Suprapubic skin (tissue), 3 donors: ENCODE data around the gene SBNO2.

ENCODE experiments used
- POLR2AphosphoS5 ChIP-seq, 3 donors: sonication (generic); formaldehyde crosslinking; IDR thresholded peaks; one replicate each; pipeline ENCODE4 v1.6.1; 2017; ENCODE audit warnings: antibody characterized with exemption in 3 of 3
- TF ChIP-seq, protein P1 (sequence below), 2 donors: fragments of 200-600 bp in 1 of 2; fragments of 450-650 bp in 1 of 2; sonication (generic) in 1 of 2; IDR thresholded peaks; one replicate each; pipeline ENCODE4 v1.5.1; 2016 to 2019; ENCODE audit warnings: antibody characterized with exemption in 2 of 2, mild to moderate bottlenecking in 1 of 2, moderate library complexity in 1 of 2

- TF ChIP-seq, protein P1, sequence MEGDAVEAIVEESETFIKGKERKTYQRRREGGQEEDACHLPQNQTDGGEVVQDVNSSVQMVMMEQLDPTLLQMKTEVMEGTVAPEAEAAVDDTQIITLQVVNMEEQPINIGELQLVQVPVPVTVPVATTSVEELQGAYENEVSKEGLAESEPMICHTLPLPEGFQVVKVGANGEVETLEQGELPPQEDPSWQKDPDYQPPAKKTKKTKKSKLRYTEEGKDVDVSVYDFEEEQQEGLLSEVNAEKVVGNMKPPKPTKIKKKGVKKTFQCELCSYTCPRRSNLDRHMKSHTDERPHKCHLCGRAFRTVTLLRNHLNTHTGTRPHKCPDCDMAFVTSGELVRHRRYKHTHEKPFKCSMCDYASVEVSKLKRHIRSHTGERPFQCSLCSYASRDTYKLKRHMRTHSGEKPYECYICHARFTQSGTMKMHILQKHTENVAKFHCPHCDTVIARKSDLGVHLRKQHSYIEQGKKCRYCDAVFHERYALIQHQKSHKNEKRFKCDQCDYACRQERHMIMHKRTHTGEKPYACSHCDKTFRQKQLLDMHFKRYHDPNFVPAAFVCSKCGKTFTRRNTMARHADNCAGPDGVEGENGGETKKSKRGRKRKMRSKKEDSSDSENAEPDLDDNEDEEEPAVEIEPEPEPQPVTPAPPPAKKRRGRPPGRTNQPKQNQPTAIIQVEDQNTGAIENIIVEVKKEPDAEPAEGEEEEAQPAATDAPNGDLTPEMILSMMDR (IDR thresholded peaks at IDR 0.05) = no peak
- TF ChIP-seq POLR2AphosphoS5 (IDR thresholded peaks at IDR 0.05) = peak in 2 of 3 donors; percentile 69 to 75
Measured at GRCh38 chr19:1131718-1132551, 42.1 kb downstream of the SBNO2 start.
